ENCODE results near the gene TMEM150C.
A peak's percentile ranks its signal among the peaks of the same experiment; 100 is the strongest.

The TMEM150C gene

DNA sequence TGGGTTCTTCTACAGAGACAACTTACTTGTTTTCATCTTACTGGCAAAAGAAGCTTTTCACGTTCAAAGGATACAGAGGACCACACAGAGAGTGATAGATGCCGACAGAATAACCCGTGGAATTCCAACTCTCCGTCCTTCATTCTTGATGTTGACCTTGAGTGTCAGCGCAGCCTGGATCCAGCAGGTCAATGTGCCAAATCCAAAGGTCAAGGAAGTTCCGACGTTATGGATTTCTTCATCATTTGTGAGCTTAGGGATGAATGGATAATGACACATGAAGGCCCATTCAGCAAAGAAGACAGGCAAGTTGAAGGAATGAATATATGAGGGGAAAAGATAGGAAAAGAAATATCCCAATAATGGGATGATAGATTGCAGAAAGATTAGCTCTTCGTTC lies 71.8 kb downstream of the TMEM150C start:
- H3K36me3 Mint-ChIP-seq (ENCODE audit: low read depth), result no peaks in the 10 kb centered on the region
- H3K4me1 Mint-ChIP-seq, result peaks cover 17% of the 10 kb centered on the region
- H3K27me3 Mint-ChIP-seq (ENCODE audit: low read depth), result no peaks in the 10 kb centered on the region
- TF ChIP-seq CTCF (IDR thresholded peaks at IDR 0.05; ENCODE audit: unreplicated experiment in 3 of 3), result no peak
- no peak overlapping the region for H3K4me3 Mint-ChIP-seq
- no peaks in the 10 kb centered on the region for H3K9me3 Mint-ChIP-seq
- H3K27ac Mint-ChIP-seq, result peak overlapping the region in 1 of 3 experiments; percentile 5

DNA sequence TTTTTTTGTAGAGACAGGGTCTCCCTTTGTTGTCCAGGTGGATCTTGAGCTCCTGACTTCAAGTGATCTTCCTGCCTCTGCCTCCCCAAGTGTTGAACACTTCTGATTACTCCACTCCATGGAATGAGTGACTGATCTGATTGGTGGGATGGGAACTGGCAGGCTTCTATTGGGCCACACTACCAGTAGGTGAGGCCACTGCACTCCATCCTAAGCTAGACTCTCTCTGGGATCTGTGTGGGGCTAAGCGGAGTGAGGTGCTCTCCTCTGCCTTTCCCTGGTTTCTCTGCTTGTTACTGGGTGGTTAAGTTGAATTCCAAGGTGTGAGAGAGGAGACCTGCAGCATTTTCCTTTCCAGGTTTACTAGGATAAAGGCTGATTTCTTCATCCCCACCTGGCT lies 72.7 kb downstream of the TMEM150C start:
- no peaks in the 10 kb centered on the region for H3K36me3 Mint-ChIP-seq (ENCODE audit: low read depth)
- H3K4me3 Mint-ChIP-seq, result no peak overlapping the region
- no peak for TF ChIP-seq CTCF (IDR thresholded peaks at IDR 0.05; ENCODE audit: unreplicated experiment in 3 of 3)
- no peaks in the 10 kb centered on the region for H3K9me3 Mint-ChIP-seq
- peaks cover 17% of the 10 kb centered on the region for H3K4me1 Mint-ChIP-seq
- no peaks in the 10 kb centered on the region for H3K27me3 Mint-ChIP-seq (ENCODE audit: low read depth)
- H3K27ac Mint-ChIP-seq, result no peak overlapping the region

DNA sequence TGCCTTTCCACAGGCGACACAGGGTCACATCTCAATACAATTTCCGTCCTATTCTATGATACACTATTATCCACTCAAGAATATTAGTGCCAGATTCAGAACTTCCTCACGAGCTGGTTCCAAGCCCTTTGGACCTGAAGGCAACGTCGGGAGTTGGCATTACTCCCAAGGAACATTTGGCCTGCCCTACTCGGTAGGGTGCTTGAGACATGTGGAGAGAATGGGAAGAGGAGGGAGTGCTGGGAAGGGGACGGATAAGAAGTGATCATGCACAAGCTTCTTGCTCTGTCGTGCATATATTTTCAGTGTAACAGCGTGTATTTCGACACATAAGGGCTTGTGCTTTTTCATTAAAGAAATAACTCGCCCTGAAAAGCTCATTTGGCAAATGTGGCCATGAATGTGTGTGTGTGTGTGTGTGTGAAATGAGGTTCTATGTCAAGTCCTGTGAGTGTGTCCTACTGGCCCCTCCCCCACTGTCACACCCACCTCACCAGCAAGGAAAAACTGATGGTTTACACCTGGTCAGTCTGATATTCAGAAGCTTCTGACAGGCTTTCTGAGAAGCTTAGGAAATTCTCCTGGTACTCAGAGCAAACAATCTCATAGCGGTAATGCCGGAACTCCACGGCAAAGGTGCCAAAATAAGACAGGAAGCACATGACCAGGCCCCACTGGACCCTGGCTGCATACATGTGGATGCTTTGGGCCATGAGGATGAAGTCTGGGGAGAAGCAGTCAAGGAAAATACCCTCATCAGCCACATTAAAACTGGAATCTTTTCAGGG lies 76.6 kb downstream of the TMEM150C start:
- Mint-ChIP-seq H3K4me1 (peaks cover 10% of the 10 kb centered on the region), H3K9me3 (no peaks in the 10 kb centered on the region), H3K36me3 (ENCODE audit: low read depth) (no peaks in the 10 kb centered on the region), H3K4me3 (no peak overlapping the region), H3K27me3 (ENCODE audit: low read depth) (peaks cover 4% of the 10 kb centered on the region), H3K27ac (no peak overlapping the region)
- no peak for TF ChIP-seq CTCF (IDR thresholded peaks at IDR 0.05; ENCODE audit: unreplicated experiment in 3 of 3)

DNA sequence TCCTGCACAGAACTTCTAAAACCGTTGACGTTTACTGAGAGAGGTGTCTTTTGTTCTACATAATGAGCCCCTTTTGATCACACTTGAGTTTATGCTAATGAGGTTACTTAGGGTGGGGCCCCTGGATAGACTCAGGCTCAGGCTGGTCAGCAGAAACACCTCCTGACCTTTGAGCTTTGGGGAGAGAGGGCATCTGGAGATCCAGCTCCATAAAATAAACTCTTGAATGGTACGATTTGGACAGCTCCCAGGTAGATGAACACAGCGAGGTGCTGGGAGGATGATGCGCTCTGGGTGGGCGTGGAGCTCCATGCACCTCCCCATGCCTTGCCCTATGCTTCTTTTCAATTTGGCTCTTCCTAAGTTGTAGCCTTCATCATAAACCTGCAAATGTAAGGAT lies 79.4 kb downstream of the TMEM150C start:
- no peaks in the 10 kb centered on the region for H3K9me3 Mint-ChIP-seq
- H3K4me3 Mint-ChIP-seq, result no peak overlapping the region
- no peak overlapping the region for H3K27ac Mint-ChIP-seq
- no peaks in the 10 kb centered on the region for H3K36me3 Mint-ChIP-seq (ENCODE audit: low read depth)
- peaks cover 4% of the 10 kb centered on the region for H3K27me3 Mint-ChIP-seq (ENCODE audit: low read depth)
- H3K4me1 Mint-ChIP-seq, result peaks cover 6% of the 10 kb centered on the region
- TF ChIP-seq CTCF (IDR thresholded peaks at IDR 0.05; ENCODE audit: unreplicated experiment in 3 of 3), result no peak

GRCh38 chr4:82481506-82481840 lies 80.3 kb downstream of the TMEM150C start:
- no peak overlapping the region for H3K4me3 Mint-ChIP-seq
- no peak overlapping the region for H3K27ac Mint-ChIP-seq
- H3K9me3 Mint-ChIP-seq, result no peaks in the 10 kb centered on the region
- no peak for TF ChIP-seq CTCF (IDR thresholded peaks at IDR 0.05; ENCODE audit: unreplicated experiment in 3 of 3)
- peaks cover 2% of the 10 kb centered on the region for H3K4me1 Mint-ChIP-seq
- H3K27me3 Mint-ChIP-seq (ENCODE audit: low read depth), result peaks cover 4% of the 10 kb centered on the region
- H3K36me3 Mint-ChIP-seq (ENCODE audit: low read depth), result no peaks in the 10 kb centered on the region
